Peyer's patch (tissue), 4 donors: ENCODE data around the gene MXRA8.

Experiments used
- POLR2A ChIP-seq, 2 donors: fragments of 450-650 bp; IDR thresholded peaks; one replicate each; pipeline ENCODE4 v1.5.1; 2017; ENCODE audit warnings: antibody characterized with exemption in 2 of 2, mild to moderate bottlenecking in 2 of 2, moderate library complexity in 2 of 2
- TF ChIP-seq, protein P1 (sequence below), 6 experiments: fragments of 450-650 bp in 4 of 6; fragments of 200-600 bp in 2 of 6; sonication (generic) in 1 of 6; IDR thresholded peaks; one replicate each; pipeline ENCODE4 v1.5.1; 2017 to 2019; ENCODE audit warnings: antibody characterized with exemption in 6 of 6, mild to moderate bottlenecking in 3 of 6, moderate library complexity in 1 of 6

DNA sequence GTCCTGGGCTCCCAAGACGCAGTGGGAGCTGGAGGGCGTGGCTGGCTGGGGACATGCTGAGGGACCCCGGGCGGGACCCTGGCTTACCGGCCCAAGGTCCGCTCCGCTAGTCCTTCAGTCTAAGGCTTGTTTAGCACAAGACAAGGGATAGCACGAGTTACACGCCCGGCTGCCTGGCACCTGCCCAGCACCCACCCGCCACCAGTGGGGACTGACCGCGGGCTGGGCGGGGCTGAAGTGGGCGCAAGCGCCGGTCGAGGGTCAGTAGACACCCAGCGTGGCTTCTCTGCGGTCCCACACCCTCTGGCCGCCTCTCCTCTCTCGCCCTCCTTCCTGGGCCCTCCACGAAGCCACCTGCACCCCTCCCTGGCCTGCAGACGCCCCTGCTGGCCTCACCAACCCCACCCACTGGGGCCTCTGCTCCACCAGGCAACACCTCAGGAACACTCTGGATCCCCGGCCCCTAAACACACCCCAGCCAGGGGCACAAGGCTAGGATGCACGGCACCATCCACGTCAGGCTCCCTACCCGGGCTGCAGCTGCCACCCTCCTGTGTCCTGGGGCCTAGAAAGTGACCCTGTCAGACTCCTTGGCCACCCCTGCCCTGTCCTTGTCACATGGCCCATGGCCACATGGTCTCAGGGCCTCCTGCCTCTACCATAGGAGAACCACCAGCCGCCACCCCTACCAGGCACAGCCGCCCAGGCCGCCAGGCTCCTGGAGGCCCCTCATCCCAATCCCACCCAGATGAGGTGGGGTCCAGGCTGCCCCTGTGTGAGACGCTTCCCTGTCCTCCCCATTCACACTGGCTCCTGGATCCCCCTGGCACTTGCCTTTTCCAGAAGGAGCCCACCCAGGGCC lies 21.2 kb downstream of the MXRA8 start:
- no peak for TF ChIP-seq POLR2A (IDR thresholded peaks at IDR 0.05)
- TF ChIP-seq, protein P1, sequence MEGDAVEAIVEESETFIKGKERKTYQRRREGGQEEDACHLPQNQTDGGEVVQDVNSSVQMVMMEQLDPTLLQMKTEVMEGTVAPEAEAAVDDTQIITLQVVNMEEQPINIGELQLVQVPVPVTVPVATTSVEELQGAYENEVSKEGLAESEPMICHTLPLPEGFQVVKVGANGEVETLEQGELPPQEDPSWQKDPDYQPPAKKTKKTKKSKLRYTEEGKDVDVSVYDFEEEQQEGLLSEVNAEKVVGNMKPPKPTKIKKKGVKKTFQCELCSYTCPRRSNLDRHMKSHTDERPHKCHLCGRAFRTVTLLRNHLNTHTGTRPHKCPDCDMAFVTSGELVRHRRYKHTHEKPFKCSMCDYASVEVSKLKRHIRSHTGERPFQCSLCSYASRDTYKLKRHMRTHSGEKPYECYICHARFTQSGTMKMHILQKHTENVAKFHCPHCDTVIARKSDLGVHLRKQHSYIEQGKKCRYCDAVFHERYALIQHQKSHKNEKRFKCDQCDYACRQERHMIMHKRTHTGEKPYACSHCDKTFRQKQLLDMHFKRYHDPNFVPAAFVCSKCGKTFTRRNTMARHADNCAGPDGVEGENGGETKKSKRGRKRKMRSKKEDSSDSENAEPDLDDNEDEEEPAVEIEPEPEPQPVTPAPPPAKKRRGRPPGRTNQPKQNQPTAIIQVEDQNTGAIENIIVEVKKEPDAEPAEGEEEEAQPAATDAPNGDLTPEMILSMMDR (IDR thresholded peaks at IDR 0.05) = no peak
